ENCODE measurements around the gene NHEJ1.

Gene NHEJ1

GRCh38 chr2:219127037-219127635 is 33.5 kb downstream of the NHEJ1 start:
- in situ Hi-C loops (cut with MboI; ENCODE audit: low sequenced_read_pairs) = no loop called here

GRCh38 chr2:219126555-219126954 is 34.1 kb downstream of the NHEJ1 start:
- in situ Hi-C loops (cut with MboI; ENCODE audit: low sequenced_read_pairs) = no loop called here

GRCh38 chr2:219125886-219126270 is 34.7 kb downstream of the NHEJ1 start:
- in situ Hi-C loops (cut with MboI; ENCODE audit: low sequenced_read_pairs) = no loop called here

GRCh38 chr2:219125225-219125885 is 35.3 kb downstream of the NHEJ1 start:
- in situ Hi-C loops (cut with MboI; ENCODE audit: low sequenced_read_pairs) = no loop called here

DNA sequence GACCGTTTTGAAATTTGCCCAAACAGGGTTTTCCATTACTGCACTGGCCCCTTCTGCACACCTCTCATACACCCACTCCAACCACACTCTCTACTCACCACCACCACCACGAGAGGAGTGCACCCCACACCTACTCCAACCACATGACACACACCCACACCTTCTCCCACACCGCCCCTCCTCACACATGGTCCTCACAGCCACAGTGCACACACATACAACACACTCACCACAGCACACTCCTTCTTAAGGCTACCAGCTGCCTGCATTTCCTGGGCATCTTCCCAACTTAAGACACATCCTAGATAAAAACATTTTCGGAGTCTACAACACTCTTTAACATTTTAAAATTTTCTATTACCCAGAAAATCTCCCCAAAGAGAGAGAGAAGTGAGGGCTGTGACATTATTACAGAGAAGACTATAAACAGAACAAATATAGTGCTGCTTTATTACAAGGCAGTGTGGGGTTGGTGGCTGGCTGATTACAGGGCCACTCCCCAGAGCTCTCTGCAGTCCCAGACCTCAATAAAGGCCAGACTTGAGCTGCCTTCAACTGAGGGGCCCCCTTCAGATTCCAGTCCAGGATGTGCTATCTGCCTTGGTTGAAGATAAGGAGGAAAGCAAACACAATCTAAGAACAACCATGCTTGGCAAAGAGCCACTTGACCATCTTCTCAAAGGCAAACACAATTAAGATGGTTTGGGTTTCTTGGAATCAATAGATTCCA is 36.1 kb downstream of the NHEJ1 start:
- in situ Hi-C loops (cut with MboI; ENCODE audit: low sequenced_read_pairs) = no loop called here

DNA sequence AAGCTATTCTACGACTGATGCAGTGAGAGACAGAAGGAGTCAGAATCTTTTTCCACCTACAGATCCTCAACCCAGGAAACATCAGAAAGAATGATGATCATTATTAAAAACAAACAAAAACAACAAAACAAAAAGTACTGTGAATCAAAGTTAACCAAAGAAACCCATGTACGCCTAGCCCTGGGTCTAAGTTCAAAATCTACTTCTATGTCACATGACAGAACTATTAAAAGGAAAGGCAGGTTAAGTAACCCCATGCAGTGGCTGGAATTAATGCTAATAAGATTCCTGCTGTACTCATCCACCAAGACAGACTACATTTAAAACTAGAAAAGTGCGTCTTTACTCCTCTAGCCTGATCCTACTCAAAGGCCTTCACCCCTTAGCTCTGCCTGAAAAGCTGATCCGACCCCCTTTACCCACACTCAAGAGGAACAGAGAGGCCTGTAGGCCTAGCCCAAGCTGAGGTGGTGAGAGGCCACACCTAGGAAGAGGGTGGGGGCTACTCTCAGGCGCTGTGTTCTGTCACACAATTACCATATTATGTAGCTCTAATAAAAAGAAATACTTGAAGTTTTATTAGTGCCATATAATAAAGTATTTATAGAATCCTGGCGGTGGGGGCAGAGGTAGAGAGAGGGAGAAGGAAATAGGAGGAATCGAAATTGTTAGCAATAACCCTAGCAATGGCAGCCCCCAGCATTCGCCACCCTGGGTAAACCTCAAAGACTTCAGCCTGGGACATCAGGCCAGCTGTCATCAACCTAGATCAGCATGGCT is 37.1 kb downstream of the NHEJ1 start:
- in situ Hi-C loops (cut with MboI; ENCODE audit: low sequenced_read_pairs) = no loop called here

DNA sequence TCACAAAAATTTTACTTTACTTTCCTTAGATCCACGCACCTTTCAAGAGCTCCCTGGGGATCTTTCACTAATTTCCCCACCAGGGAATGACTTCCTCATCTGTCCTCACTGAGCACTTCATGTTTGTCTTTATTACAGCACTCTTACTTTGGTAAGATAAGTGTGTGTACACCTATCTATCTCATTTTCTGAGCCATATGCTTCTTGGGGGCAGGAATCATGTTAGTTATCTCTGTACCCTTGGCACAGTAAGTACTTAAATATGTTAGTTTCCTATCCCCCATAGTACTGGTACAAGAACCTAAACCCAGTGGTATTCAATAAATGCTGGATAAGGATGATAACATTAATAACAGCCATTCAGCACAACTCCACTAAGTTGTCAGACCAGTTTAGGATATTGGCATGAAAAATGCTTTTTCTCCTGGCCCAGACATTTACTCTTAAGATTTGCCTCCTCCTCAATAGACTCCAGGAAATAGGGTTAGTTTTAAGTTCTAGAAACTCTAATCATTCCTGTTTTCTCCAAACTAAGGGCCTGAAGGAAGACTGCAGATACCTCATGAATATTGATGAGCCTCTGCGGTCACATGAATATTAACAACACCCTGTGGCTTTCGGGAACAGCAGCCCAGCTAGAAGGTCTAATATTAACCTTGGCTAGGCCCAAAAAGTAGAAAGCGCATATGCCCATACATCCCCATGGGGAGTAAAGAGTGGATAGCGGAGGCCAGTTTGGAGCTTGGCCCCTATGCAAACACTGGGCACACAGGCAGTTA is 38.2 kb downstream of the NHEJ1 start:
- in situ Hi-C loops (cut with MboI; ENCODE audit: low sequenced_read_pairs) = no loop called here

- in situ Hi-C loops (cut with MboI; ENCODE audit: low sequenced_read_pairs) = no loop called here
Observed at GRCh38 chr2:219120082-219120481, 40.5 kb downstream of the NHEJ1 start.

GRCh38 chr2:219119422-219120043 is 41.1 kb downstream of the NHEJ1 start:
- in situ Hi-C loops (cut with MboI; ENCODE audit: low sequenced_read_pairs) = no loop called here

DNA sequence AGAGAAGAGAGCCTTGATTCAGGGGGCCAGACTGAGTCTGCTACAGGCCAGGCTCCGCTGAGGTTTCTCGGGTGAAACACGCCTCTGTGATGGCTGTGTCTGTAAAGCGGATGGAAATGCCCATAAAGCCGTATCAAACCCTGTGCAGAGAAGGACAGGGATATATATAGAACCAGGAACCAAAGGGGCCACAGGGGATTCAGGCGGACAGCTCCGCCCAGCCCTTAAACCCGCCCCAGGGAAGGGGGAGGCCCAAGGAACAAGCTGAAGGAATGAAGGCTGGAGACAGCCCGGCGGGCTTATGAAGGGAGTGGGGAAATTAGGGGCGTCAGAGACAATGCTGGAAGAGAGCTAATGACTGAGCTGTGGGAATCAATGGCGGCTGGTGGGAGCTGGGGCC is 42.1 kb downstream of the NHEJ1 start:
- in situ Hi-C loops (cut with MboI; ENCODE audit: low sequenced_read_pairs) = no loop called here

GRCh38 chr2:219116776-219117646 is 43.6 kb downstream of the NHEJ1 start:
- in situ Hi-C loops (cut with MboI; ENCODE audit: low sequenced_read_pairs) = no loop called here

DNA sequence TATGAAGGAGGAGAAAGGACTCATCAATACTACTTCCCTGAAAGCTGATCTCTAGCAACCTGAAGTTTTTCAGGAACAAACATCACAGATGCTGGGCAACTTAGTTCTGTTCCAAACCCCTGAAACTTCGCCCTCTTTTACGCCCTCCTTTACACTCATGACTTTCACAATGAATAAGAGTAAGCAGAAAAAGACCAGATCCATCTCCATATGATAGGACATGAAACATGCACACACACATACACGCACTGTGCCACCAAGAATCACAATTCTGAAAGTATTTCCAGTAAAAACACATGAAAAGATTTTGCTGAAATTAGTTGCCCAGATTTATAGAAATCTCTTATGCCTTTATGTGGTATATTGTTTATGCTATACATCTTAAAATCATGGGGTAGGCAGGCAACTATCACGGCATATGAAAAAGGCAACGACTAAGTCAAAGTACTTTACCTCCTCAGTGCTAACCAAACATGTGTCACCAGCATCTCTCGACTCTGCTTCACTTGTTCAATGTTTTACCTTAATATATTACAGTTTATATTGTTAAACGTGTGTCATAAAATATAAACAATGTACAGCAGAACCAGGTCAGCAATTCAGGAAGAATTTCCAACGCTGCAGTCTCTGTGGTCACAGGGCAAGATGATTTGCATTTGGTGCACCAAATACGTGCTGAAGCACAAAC is 47.8 kb downstream of the NHEJ1 start:
- in situ Hi-C loops (cut with MboI; ENCODE audit: low sequenced_read_pairs) = loop anchor here (5.0 kb wide), 1 partner anchor 40 kb away; no protein-coding TSS in a partner anchor

- in situ Hi-C loops (cut with MboI; ENCODE audit: low sequenced_read_pairs) = loop anchor here (5.0 kb wide), 1 partner anchor 40 kb away; no protein-coding TSS in a partner anchor
Observed at GRCh38 chr2:219112062-219112406, 48.6 kb downstream of the NHEJ1 start.

DNA sequence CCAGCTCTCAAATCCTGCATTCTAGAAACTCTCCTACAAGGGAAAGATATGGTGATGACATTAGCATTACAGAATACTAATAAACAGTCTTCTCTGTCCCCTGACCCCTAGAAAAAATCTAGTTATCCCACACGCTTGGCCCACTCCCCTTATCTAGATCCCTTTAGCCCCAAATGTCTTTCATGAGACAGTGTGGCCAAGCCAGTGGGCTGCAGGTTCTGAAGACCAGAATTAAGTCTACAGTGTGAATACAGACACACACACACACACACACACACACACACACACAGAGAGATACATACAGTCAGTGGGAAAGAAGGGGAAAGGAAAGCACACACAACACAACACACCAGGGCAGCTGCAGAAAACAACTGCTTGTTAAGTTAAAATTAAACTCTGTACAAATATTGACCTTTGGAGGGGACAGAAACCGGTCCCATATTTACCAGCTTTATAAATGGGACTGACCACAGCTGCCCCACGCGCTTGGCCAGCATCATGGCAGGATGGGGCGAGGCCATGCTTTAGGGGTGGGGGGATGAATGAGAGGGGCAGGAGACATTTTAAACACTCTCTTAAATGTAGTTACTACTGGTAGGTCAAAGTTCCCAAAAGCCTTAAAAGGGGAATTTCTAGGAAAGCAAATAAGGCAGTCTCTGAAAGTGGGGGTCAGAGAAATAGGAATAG is 49.1 kb downstream of the NHEJ1 start:
- in situ Hi-C loops (cut with MboI; ENCODE audit: low sequenced_read_pairs) = loop anchor here (5.0 kb wide), 1 partner anchor 39 kb away; no protein-coding TSS in a partner anchor

GRCh38 chr2:219109471-219109870 is 51.1 kb downstream of the NHEJ1 start:
- in situ Hi-C loops (cut with MboI; ENCODE audit: low sequenced_read_pairs) = no loop called here

GRCh38 chr2:219107758-219108157 is 52.9 kb downstream of the NHEJ1 start:
- in situ Hi-C loops (cut with MboI; ENCODE audit: low sequenced_read_pairs) = no loop called here

- in situ Hi-C loops (cut with MboI; ENCODE audit: low sequenced_read_pairs) = no loop called here
Observed at GRCh38 chr2:219106251-219106650, 54.4 kb downstream of the NHEJ1 start.
